Activated T-cell treated with anti-CD3 and anti-CD28 coated beads for 1 hour (primary cell): Measurements from ENCODE around the gene BRINP1.

Experiments used
- DNase-seq: peaks from one replicate; pipeline ENCODE4 v3.0.0-alpha.2; 2020; ENCODE audit warnings: low read depth

BRINP1 gene, protein sequence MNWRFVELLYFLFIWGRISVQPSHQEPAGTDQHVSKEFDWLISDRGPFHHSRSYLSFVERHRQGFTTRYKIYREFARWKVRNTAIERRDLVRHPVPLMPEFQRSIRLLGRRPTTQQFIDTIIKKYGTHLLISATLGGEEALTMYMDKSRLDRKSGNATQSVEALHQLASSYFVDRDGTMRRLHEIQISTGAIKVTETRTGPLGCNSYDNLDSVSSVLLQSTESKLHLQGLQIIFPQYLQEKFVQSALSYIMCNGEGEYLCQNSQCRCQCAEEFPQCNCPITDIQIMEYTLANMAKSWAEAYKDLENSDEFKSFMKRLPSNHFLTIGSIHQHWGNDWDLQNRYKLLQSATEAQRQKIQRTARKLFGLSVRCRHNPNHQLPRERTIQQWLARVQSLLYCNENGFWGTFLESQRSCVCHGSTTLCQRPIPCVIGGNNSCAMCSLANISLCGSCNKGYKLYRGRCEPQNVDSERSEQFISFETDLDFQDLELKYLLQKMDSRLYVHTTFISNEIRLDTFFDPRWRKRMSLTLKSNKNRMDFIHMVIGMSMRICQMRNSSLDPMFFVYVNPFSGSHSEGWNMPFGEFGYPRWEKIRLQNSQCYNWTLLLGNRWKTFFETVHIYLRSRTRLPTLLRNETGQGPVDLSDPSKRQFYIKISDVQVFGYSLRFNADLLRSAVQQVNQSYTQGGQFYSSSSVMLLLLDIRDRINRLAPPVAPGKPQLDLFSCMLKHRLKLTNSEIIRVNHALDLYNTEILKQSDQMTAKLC

DNA sequence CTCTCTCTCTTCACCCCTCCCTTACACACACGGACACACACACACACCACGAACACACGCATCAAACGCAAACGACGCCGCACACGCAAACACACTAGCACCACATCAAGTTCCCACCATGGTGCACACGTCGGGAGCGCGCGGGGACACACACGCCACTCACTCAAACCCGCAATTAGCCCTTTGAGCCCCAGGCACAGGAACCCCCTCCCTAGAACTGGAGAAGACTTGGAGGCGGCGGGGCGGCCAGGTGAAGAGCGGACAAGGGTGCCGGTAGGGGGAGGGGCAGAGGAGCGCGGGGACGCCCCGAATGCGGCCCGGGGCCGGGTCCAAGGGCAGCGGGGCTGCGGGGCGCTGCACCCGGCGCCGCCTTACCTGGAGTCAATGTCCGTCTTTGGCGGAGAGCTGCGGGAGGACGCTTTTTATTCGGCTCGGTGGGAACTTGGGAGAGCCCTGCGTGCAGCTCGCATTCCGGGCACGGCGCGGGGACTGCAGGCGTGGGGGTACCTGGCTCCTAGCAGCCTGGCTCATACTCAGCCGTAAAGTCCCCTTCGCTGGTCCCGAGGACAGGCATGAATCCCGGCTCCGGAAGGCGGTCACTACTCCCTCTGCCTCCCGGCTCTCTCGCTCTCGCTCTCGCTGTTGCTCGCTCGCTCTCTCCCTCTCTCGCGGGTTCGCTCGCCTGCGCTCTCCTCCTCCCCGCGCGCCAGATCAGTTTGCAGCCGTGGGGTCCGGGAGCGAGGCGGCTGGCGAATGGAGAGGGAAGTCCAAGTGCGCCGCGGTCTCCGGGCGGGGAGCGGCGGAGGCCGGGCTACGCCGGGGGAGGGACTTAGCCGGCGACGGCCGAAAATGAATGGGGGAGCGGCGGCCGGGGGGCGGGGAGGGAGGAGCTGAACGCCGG, at the start of gene BRINP1:
BRINP1 (minus strand) TSS at position 755 of the 901 bp plus-strand sequence. CDS start 56,080 bp downstream, outside the sequence.
- no peak for DNase-seq

DNA sequence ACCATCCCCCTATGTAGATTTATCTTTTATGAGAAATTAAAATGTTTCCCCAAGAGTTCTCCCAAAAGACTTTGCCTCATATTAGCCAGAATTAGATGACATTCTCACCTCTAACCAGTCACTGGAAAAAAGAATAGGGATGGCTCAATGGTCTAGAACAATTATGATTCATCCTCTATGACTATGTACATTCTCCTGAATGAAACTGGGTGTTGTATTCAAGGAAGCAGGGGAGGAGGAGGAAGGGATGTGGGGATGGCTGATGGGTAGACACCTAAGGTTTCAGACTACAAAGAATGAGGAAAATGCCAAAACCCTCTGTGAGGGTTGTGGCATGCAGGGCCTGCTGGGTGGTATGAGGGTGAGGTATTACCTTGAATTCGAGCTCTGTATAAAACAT, 49.5 kb upstream of the BRINP1 start:
- DNase-seq, result no peak

DNA sequence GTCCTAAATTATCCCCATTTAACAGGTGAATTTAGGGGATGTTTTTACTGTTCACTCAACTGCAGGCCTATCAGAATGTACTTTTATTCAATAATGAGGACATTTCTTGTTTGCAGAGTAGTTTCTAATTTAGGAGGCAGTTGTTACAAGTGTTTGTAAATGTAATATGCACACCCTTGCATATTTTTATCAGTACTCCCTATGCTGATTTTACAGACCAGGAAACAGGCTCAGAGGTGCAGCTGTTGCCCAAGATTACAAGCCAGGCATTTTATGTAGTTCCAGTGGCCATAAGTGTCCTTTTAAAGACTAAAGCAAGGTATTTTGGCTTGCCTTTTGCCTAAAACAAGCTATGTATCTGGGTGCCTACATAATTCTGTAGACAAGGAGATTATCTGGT, 47.6 kb upstream of the BRINP1 start:
- DNase-seq, result no peak

DNA sequence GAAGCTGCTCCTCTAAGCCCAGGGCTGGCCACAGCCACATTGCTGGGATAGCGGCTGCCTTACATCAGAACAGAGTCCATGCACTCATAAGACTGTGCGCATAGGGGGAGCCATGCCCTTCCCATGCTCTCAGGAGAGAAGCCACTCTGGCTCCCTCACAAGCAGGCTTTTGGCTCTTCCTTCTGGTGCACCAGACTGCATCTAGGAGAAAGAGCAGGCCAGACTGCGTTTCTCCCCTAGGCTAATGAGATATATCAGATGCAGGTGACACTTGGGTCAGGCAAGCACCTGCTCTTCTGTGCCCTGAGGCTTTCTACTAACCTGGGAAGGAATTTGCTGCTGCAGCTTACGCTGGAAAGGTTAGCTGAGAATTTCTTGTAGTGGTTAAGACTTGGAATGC, 43.2 kb upstream of the BRINP1 start:
- no peak for DNase-seq

DNA sequence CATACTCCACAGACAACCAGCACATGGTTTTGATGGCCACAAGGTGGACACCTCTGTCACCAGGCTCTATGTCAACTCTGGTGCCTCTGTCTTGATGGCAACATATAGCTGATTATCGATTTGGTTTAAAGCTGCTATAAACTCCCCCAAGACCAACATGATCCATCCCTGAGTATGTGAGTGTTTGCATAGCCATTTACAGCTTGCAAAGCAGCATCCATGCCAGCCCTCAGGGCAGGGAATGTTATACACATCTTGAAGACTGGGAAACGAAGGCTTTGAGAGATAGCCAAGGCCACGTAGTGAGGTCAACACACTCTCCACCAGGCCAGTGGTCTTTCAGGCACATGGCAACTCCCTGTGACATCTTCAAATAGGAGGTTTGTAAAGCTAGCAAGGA, 40.3 kb upstream of the BRINP1 start:
- DNase-seq, result no peak

DNA sequence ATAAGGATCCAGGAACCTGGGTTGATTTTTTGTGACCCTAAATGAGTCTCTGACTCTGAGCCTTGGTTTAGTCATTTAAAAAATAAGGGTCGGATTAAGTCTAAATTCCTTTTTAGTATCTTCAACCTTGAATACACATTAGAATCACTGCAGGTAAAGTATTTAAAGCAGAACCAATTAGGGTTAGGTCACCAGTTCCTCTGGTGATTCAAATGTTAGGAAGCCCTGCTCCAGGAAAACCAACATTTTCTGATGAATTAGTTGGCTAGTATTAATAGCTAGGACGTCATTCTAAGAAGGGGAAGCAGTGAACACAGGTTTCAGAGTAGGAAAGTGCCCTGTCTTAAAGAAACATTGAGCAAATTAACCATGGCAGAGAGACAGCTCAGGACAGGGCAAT, 31.4 kb upstream of the BRINP1 start:
- DNase-seq, result no peak

- DNase-seq, result no peak
These were observed 29.1 kb upstream of the BRINP1 start for GRCh38 chr9:119398350-119398749.

GRCh38 chr9:119391878-119392277, 22.6 kb upstream of the BRINP1 start:
- no peak for DNase-seq

GRCh38 chr9:119375892-119376291, 6.7 kb upstream of the BRINP1 start:
- DNase-seq, result no peak

DNA sequence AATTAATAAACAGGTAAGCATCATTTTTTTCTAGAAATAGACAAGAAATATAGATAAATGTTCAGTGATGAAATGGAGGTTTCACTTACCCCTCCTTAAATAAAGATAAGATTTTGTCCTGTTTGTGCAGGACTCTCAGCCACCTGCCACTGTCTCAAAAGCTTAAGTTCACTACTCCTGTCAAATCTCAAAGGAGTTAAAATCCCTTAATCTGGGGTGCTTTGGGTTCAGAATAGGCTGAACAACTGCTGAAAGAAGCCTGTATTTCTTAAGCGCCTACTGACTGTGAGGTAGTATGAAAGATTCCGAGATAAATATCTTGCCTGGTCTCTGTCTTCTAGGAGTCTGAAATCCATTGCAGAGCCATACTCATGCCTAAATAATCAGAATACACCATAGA, 3.7 kb upstream of the BRINP1 start:
- DNase-seq, result no peak

DNA sequence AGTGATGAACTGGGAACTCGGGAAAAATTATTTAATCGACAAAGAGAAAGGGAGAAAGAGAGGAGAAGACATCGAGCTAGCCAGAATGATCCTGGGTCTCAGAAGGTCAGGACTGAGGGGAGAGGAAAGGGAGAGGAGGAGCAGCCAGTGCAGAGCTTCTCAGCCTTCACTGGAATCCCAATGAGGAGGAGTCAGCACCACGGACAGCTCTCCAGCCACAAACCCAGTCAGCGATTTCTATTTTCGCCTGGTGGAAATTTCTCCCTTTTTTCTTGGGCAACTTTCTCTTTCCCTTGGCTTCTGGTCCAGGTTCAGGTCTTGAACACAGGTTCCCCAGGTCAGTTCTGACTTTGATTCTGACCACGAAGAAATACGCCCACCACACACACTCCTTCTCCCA, 1.6 kb upstream of the BRINP1 start:
- no peak for DNase-seq

DNA sequence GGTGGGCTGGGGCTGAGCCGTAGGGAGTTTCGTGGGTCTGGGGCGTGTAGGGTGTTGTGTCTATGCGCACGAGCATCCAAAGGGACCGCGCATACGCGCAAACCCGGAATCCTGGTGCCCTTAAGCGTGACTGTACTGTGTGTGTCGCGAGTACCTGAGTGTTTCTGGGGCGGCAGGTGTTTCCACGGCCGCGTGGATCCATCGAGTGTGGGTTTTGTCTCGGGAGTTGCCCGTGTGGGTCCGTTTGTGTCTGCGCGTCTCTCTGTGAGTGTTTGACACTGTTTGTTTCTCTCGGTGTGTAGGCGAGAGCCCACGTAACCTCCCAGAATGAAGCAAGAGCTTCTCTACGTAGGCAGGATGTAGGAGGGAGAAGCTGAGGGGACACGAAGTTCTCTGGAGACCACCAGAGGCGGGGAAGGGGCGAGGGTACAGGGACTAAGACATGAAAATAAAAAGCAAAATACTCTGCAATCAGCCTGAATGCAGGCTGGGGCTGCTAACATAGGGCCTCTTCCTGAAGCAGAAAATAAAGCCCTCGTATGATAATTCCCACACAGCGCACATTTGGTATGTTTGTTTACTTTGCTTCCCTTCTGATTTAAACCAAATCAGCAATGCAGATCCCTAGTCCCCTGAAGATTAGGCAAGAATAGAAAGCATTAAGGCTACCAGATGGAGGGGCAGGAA, 588 bp upstream of the BRINP1 start:
- no peak for DNase-seq

- no peak for DNase-seq
These were observed 1.1 kb downstream of the BRINP1 start for GRCh38 chr9:119368179-119368578.

DNA sequence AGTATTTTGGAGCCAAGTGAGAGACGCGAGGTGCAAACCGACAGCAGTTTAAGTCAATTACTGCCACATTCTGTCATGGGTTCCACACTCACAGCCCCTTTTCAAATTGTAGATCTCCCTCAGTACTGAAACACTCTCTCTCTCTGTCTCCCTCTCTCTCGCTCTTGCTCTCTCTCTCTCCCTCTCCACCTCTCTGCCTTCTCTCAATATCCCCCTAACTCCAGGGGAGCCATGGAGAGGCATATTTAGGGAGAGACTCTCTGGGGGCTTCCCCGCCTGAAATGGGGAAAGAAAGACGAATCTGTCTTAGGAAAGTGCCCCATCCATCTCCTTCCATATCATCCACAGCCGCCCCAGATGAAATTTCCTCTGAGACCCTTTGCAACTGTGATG, 1.6 kb downstream of the BRINP1 start:
- DNase-seq, result no peak

DNA sequence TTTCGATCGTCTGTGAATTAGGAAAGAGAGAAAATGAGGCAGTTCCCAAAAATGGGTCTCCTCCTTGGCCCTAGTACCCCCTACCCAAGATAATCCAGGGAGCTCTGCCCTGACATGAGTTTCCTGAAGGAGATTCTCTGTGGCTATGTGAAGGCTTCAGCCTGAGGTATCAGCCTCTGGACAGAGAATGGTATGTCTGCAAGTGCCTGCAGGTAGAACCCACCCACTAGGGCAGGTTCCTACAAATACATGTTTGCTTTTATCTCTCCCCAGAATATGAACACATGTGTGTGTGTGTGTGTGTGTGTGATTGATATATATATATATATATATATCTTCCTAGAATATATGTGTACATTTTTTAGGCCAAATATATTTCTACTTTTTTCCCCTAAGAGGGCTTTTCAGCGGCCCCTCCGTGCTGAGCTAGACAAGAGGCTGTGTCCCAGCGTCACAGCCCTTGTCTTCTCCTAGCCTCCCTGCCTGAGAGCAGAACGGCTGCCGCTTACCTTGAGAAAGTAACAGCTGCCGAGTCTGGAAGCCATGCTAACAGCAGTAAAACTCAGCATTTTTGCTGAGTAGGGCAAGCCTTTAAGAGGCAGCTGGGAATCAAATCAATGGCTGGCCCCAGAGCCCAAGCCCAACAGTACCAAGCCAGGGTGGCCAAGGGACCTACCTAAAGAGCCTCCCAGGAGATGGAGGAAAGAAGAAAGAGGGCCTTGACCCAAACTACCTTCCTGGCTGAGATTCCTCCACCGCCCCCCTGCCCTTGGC, 2.1 kb downstream of the BRINP1 start:
- no peak for DNase-seq

- no peak for DNase-seq
These were observed 3.8 kb downstream of the BRINP1 start for GRCh38 chr9:119365291-119366027.

DNA sequence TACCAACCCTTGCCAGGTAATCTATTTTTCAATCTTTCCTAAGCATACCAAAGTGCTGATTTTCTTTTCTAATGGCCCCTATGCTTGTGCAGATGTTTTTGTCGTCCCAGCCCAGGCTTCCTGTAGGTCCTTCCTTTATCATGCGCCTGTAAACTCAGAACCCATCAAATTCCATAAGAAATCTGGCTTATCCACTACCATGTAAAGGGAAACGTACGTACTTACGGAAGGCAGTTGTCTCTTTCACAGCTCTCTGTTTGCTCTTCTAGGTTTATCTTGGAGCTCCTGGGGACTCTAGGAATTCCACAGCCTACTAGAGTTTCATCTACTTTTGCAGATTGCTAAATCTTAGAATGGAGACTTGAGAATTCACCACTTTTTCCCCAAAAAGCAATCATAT, 9.0 kb downstream of the BRINP1 start:
- DNase-seq, result no peak

GRCh38 chr9:119357336-119358096, 11.7 kb downstream of the BRINP1 start:
- DNase-seq, result no peak

GRCh38 chr9:119349351-119349825, 19.8 kb downstream of the BRINP1 start:
- no peak for DNase-seq
